Adrenal gland (tissue), 5 donors: ENCODE measurements around the gene PACS2.

ENCODE experiments used
- POLR2A ChIP-seq, 2 donors: fragments of 450-650 bp; IDR thresholded peaks; one replicate each; pipeline ENCODE4 v1.6.1; 2017; ENCODE audit warnings: antibody characterized with exemption in 2 of 2, mild to moderate bottlenecking in 2 of 2, moderate library complexity in 1 of 2
- TF ChIP-seq, protein P1 (sequence below), 6 experiments: fragments of 450-650 bp in 4 of 6; fragments of 200-600 bp in 2 of 6; sonication (generic) in 1 of 6; IDR thresholded peaks; 1 replicate in 5 of 6; 2 replicates in 1 of 6; pipeline versions ENCODE4 v1.5.1 to v1.8.0; 2016 to 2021; ENCODE audit warnings: antibody characterized with exemption in 6 of 6, mild to moderate bottlenecking in 2 of 6, moderate library complexity in 1 of 6
- donor health status: DM: no; HTN: no; CAD: no.

DNA sequence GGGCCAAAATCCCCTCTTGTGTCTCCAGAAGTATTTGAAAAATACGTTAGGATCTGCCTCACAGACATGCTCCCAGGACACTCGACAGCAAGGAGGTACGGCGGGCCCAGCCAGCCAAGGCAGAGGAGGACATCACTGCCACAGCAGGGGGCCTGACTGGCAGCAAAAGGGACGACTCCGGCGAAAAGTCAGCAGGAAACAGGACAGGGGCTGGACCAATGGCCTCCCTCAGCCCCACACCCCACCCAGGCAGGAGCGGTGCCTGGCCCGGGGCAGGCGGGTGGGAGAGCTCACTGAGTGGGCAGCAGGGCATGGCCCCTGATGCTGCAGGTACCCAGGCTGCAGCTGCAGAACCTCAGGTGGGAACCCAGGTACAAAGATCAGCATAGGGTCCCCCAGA lies 31.5 kb upstream of the PACS2 start:
- TF ChIP-seq, protein P1, sequence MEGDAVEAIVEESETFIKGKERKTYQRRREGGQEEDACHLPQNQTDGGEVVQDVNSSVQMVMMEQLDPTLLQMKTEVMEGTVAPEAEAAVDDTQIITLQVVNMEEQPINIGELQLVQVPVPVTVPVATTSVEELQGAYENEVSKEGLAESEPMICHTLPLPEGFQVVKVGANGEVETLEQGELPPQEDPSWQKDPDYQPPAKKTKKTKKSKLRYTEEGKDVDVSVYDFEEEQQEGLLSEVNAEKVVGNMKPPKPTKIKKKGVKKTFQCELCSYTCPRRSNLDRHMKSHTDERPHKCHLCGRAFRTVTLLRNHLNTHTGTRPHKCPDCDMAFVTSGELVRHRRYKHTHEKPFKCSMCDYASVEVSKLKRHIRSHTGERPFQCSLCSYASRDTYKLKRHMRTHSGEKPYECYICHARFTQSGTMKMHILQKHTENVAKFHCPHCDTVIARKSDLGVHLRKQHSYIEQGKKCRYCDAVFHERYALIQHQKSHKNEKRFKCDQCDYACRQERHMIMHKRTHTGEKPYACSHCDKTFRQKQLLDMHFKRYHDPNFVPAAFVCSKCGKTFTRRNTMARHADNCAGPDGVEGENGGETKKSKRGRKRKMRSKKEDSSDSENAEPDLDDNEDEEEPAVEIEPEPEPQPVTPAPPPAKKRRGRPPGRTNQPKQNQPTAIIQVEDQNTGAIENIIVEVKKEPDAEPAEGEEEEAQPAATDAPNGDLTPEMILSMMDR (IDR thresholded peaks at IDR 0.05): no peak
- no peak for TF ChIP-seq POLR2A (IDR thresholded peaks at IDR 0.05)
